Tibial nerve (tissue), 4 donors: ENCODE measurements around the gene DNAJC22.

Experiments used
- CTCF ChIP-seq, 5 experiments: fragments of 200-600 bp in 3 of 5; fragments of 450-650 bp in 2 of 5; sonication (generic) in 3 of 5; IDR thresholded peaks; one replicate each; pipeline ENCODE4 v1.5.1; 2016 to 2019; ENCODE audit warnings: antibody characterized with exemption in 5 of 5, mild to moderate bottlenecking in 3 of 5, moderate library complexity in 2 of 5
- EP300 ChIP-seq, 2 donors: sonication (generic); formaldehyde crosslinking; IDR thresholded peaks; one replicate each; pipeline ENCODE4 v1.6.1; 2017; ENCODE audit warnings: antibody characterized with exemption in 2 of 2, mild to moderate bottlenecking in 1 of 2
- POLR2A ChIP-seq, 2 donors: fragments of 450-650 bp; IDR thresholded peaks; one replicate each; pipeline ENCODE4 v1.6.1; 2017; ENCODE audit warnings: antibody characterized with exemption in 2 of 2, mild to moderate bottlenecking in 2 of 2, moderate library complexity in 2 of 2

GRCh38 chr12:49340971-49341776 lies 5.5 kb upstream of the DNAJC22 start:
- no peak for TF ChIP-seq EP300 (IDR thresholded peaks at IDR 0.05)
- TF ChIP-seq CTCF (IDR thresholded peaks at IDR 0.05): no peak
- no peak for TF ChIP-seq POLR2A (IDR thresholded peaks at IDR 0.05)
